WTC11 (cell line): ENCODE measurements around the gene NEK2. TPM values are rescaled to one million over a fixed set of nuclear protein-coding genes. Genes with fewer than 3 reads are reported as not detected.

Experiments
- ATAC-seq: fragments of 200-7000 bp; cut with Tn5 transposase; 2 replicates; pipeline ENCODE4 v1.10.0; 2021; ENCODE audit warnings: mild to moderate bottlenecking, moderate library complexity
- CTCF ChIA-PET: fragments of 300-600 bp; sonication (Branson Sonifier 250); formaldehyde crosslinking; loops from one replicate; lab custom pipeline; 2021; ENCODE audit warnings: antibody characterized with exemption; lab: Charles Lee
- POLR2A ChIA-PET: fragments of 350-600 bp; sonication (Branson Sonifier 250); formaldehyde crosslinking; loops from one replicate; lab custom pipeline; 2021; ENCODE audit warnings: antibody characterized with exemption; lab: Charles Lee
- DNase-seq: peaks from one replicate; pipeline ENCODE4 v3.0.0; 2021; ENCODE audit warnings: low spot score
- H3K27ac Mint-ChIP-seq: 2 replicates; pipeline ENCODE4 v1.8.0; 2021; ENCODE audit warnings: mixed read lengths
- H3K27me3 Mint-ChIP-seq: 2 replicates; pipeline ENCODE4 v1.8.0; 2021; ENCODE audit warnings: low read depth, mild to moderate bottlenecking, moderate library complexity, mixed read lengths
- H3K36me3 Mint-ChIP-seq: 2 replicates; pipeline ENCODE4 v1.8.0; 2021; ENCODE audit warnings: mixed read lengths
- H3K4me1 Mint-ChIP-seq: 2 replicates; pipeline ENCODE4 v1.8.0; 2022; ENCODE audit warnings: mixed read lengths
- H3K4me3 Mint-ChIP-seq: 2 replicates; pipeline ENCODE4 v1.8.0; 2021; ENCODE audit warnings: mild to moderate bottlenecking, moderate library complexity, mixed read lengths
- H3K9me3 Mint-ChIP-seq: 2 replicates; pipeline ENCODE4 v1.8.0; 2021; ENCODE audit warnings: mixed read lengths
- ESRRA ChIP-seq: sonication (generic); formaldehyde crosslinking; IDR thresholded peaks from 2 replicates; pipeline ENCODE4 v1.8.1; 2022; ENCODE audit warnings: mild to moderate bottlenecking, missing genetic modification reagents, borderline replicate concordance
- ETV6 ChIP-seq: sonication (generic); formaldehyde crosslinking; IDR thresholded peaks from 2 replicates; pipeline ENCODE4 v1.8.1; 2022; ENCODE audit warnings: mild to moderate bottlenecking, missing genetic modification reagents
- FOXJ3 ChIP-seq: sonication (generic); formaldehyde crosslinking; IDR thresholded peaks from 2 replicates; pipeline ENCODE4 v1.9.0; 2021; ENCODE audit warnings: missing genetic modification reagents, mild to moderate bottlenecking, borderline replicate concordance
- FOXK1 ChIP-seq: sonication (generic); formaldehyde crosslinking; IDR thresholded peaks from 2 replicates; pipeline ENCODE4 v1.8.0; 2022; ENCODE audit warnings: mild to moderate bottlenecking, moderate library complexity, missing genetic modification reagents
- HMGA2 ChIP-seq: fragments of 250-450 bp; sonication (Bioruptor Pico); IDR thresholded peaks from 2 replicates; pipeline ENCODE4 v1.4.0; 2021; ENCODE audit warnings: mild to moderate bottlenecking, moderate library complexity
- JAZF1 ChIP-seq: fragments of 250-450 bp; sonication (Bioruptor Pico); IDR thresholded peaks from 2 replicates; pipeline ENCODE4 v1.9.0; 2021; ENCODE audit warnings: moderate library complexity, mild to moderate bottlenecking, inconsistent platforms
- KAT7 ChIP-seq: sonication (generic); formaldehyde crosslinking; IDR thresholded peaks from 2 replicates; pipeline ENCODE4 v1.8.1; 2023; ENCODE audit warnings: missing genetic modification reagents, mild to moderate bottlenecking, borderline replicate concordance
- NR1H2 ChIP-seq: sonication (generic); formaldehyde crosslinking; IDR thresholded peaks from 2 replicates; pipeline ENCODE4 v1.9.0; 2021; ENCODE audit warnings: mild to moderate bottlenecking, moderate library complexity, missing genetic modification reagents
- NR3C1 ChIP-seq: sonication (generic); formaldehyde crosslinking; conservative IDR thresholded peaks from 2 replicates; pipeline ENCODE4 v1.8.1; 2023; ENCODE audit warnings: low read depth, mild to moderate bottlenecking, missing genetic modification reagents
- SMAD3 ChIP-seq: sonication (generic); formaldehyde crosslinking; IDR thresholded peaks from 2 replicates; pipeline ENCODE4 v1.8.0; 2022; ENCODE audit warnings: missing genetic modification reagents, mild to moderate bottlenecking, borderline replicate concordance
- SOX15 ChIP-seq: fragments of 250-450 bp; sonication (Bioruptor Pico); IDR thresholded peaks from 2 replicates; pipeline ENCODE4 v1.9.0; 2021; ENCODE audit warnings: mild to moderate bottlenecking
- TCF7 ChIP-seq: sonication (generic); formaldehyde crosslinking; IDR thresholded peaks from 2 replicates; pipeline ENCODE4 v1.8.0; 2022; ENCODE audit warnings: mild to moderate bottlenecking, low read depth, missing genetic modification reagents, moderate library complexity
- TEAD1 ChIP-seq: sonication (generic); formaldehyde crosslinking; IDR thresholded peaks from 2 replicates; pipeline ENCODE4 v1.8.0; 2022; ENCODE audit warnings: mild to moderate bottlenecking, missing genetic modification reagents
- TP53 ChIP-seq: sonication (generic); formaldehyde crosslinking; IDR thresholded peaks from 2 replicates; pipeline ENCODE4 v1.8.1; 2023; ENCODE audit warnings: mild to moderate bottlenecking, missing genetic modification reagents
- ZNF121 ChIP-seq: sonication (generic); formaldehyde crosslinking; IDR thresholded peaks from 2 replicates; pipeline ENCODE4 v1.8.0; 2023; ENCODE audit warnings: missing genetic modification reagents
- ZNF219 ChIP-seq: sonication (generic); formaldehyde crosslinking; IDR thresholded peaks from 2 replicates; pipeline ENCODE4 v1.8.0; 2023; ENCODE audit warnings: missing genetic modification reagents, mild to moderate bottlenecking, borderline replicate concordance
- ZNF263 ChIP-seq: sonication (generic); formaldehyde crosslinking; IDR thresholded peaks from 2 replicates; pipeline ENCODE4 v1.8.1; 2022; ENCODE audit warnings: low read depth, mild to moderate bottlenecking, moderate library complexity, missing genetic modification reagents
- ZNF317 ChIP-seq: sonication (generic); formaldehyde crosslinking; IDR thresholded peaks from 2 replicates; pipeline ENCODE4 v1.8.1; 2023; ENCODE audit warnings: low read depth, mild to moderate bottlenecking, moderate library complexity, missing genetic modification reagents, borderline replicate concordance
- total RNA-seq: library from RNA; stranded (reverse); gene quantifications from 3 replicates; pipeline ENCODE4 v1.2.3, GENCODE V29; 2021
- TF ChIP-seq, protein P1 (sequence below): sonication (generic); formaldehyde crosslinking; IDR thresholded peaks from 2 replicates; pipeline ENCODE4 v1.8.1; 2023; ENCODE audit warnings: mild to moderate bottlenecking, missing genetic modification reagents, moderate library complexity
- TF ChIP-seq, protein P2 (sequence below): sonication (generic); formaldehyde crosslinking; IDR thresholded peaks from 2 replicates; pipeline ENCODE4 v1.8.1; 2022; ENCODE audit warnings: low read depth, missing genetic modification reagents, borderline replicate concordance
- TF ChIP-seq, protein P3 (sequence below): sonication (generic); formaldehyde crosslinking; IDR thresholded peaks from 2 replicates; pipeline ENCODE4 v1.8.0; 2022; ENCODE audit warnings: mild to moderate bottlenecking, missing genetic modification reagents
- TF ChIP-seq, protein P4 (sequence below): sonication (generic); formaldehyde crosslinking; IDR thresholded peaks from 2 replicates; pipeline ENCODE4 v1.8.1; 2023; ENCODE audit warnings: mild to moderate bottlenecking, missing genetic modification reagents, borderline replicate concordance

Gene NEK2
- total RNA-seq, 1 experiment from 2014 or later = 23.5 TPM

DNA sequence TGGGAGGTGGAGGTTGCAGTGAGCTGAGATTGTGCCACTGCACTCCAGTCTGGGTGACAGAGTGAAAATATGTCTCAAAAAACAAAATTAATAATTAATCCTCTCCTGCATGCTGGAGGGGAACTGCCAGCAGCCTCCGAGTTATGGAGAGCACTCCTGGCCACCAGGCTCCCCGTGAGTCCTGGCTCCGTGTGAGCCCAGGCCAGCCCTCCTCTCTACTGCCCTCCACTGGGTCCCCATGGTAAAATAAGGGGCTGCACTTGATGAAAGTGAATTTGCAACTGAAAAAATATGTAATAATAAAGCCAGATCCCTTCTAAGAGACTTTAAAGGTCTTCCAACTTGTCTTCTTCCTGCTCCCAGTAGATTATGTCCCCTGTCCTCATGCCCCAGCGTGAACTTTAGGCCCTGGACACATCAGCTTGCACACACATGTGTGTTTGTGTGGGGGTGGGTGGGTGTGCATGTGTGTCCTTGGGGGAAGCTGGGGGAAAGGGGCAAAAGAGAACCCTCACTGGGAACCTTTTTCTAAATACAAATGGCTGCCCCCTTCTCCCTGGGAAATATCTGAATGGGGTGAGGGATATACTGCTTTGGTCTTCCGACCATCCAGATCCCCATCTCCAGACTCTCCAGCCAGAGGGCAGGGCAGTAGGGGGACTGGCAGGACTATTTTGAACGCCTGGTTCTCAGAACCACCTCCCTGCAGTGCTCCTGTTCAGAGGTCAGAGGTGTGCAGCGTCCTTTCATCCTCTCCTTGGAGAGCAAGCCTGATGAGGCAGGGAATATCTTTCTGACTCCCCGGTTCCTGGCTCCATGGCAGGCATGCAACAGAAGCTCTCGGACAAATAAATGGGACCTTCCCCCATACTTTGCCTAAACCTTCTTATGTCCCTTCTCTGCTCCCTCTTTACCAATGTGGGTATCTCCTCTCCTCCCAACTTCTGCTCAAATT, 26.2 kb downstream of the NEK2 start (continued):
- TF ChIP-seq, protein P1, sequence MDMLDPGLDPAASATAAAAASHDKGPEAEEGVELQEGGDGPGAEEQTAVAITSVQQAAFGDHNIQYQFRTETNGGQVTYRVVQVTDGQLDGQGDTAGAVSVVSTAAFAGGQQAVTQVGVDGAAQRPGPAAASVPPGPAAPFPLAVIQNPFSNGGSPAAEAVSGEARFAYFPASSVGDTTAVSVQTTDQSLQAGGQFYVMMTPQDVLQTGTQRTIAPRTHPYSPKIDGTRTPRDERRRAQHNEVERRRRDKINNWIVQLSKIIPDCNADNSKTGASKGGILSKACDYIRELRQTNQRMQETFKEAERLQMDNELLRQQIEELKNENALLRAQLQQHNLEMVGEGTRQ (CRISPR knock-in tag) = no peak
- no peak for TF ChIP-seq NR1H2 (CRISPR knock-in tag)
- no peak for TF ChIP-seq ETV6 (CRISPR knock-in tag)
- TF ChIP-seq HMGA2 (CRISPR knock-in tag) = no peak

DNA sequence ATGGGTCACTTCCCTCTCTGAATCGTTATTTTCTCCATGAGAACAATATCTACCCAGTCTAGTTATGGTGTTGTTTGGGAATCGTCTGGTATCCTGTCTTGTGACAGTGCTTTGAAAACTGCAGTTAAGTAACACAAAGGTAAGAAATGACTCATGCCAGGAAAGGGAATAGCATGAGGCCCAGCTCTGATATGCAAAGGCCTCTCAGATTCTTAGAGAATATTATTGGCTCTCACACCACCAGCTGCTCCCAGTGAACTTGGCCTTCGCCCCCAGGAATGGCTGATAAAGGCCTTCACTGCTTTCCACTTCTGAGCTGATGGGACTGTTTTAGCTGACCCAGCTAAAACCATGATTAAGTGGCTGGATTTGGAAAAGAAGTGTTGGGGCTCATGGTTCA, 27.1 kb downstream of the NEK2 start:
- ATAC-seq (no peak), DNase-seq (no peak)
- TF ChIP-seq TEAD1 (CRISPR knock-in tag) = no peak
- ChIA-PET POLR2A (no interaction called here), CTCF (interaction anchor here (0.9 kb wide), 1 partner anchor 37 kb away, joined by 3 read pairs; no protein-coding TSS in a partner anchor)
- no peaks in the 10 kb centered on the region for H3K27me3 Mint-ChIP-seq
- no peaks in the 10 kb centered on the region for H3K9me3 Mint-ChIP-seq
- no peak overlapping the region for H3K4me3 Mint-ChIP-seq
- peaks cover 8% of the 10 kb centered on the region for H3K4me1 Mint-ChIP-seq
- H3K36me3 Mint-ChIP-seq = no peaks in the 10 kb centered on the region
- H3K27ac Mint-ChIP-seq = no peak overlapping the region

DNA sequence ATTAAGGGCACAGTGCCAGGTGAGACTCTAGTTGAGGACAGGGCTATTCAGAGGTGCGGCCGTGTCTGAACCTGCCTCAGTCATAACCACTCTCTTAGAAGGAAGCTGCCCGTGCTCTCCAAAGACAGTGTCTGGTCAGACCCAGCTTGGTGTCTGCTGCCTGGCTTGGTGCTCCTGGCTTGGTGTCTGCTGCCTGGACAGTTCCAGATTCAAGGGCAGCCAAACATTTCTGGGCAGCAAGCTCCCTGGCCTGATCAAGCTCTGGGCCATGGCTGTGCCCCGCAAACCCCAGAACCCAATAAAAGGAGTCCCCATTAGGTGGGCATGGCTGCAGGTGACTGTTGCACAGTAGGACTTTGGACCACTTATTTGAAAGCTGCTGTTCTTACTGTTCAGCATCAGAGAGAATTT, 27.7 kb downstream of the NEK2 start:
- H3K4me3 Mint-ChIP-seq = no peak overlapping the region
- H3K36me3 Mint-ChIP-seq = no peaks in the 10 kb centered on the region
- no peaks in the 10 kb centered on the region for H3K9me3 Mint-ChIP-seq
- ATAC-seq = no peak
- H3K27me3 Mint-ChIP-seq = no peaks in the 10 kb centered on the region
- ChIA-PET CTCF (interaction anchor here (1.6 kb wide), 1 partner anchor 126 kb away, joined by 3 read pairs; no protein-coding TSS in a partner anchor), POLR2A (no interaction called here)
- peaks cover 8% of the 10 kb centered on the region for H3K4me1 Mint-ChIP-seq
- no peak overlapping the region for H3K27ac Mint-ChIP-seq
- no peak for DNase-seq
- TF ChIP-seq TP53 (CRISPR knock-in tag) = no peak
- no peak for TF ChIP-seq SOX15
- no peak for TF ChIP-seq NR3C1 (CRISPR knock-in tag)
- no peak for TF ChIP-seq SMAD3 (CRISPR knock-in tag)
- TF ChIP-seq, protein P2, sequence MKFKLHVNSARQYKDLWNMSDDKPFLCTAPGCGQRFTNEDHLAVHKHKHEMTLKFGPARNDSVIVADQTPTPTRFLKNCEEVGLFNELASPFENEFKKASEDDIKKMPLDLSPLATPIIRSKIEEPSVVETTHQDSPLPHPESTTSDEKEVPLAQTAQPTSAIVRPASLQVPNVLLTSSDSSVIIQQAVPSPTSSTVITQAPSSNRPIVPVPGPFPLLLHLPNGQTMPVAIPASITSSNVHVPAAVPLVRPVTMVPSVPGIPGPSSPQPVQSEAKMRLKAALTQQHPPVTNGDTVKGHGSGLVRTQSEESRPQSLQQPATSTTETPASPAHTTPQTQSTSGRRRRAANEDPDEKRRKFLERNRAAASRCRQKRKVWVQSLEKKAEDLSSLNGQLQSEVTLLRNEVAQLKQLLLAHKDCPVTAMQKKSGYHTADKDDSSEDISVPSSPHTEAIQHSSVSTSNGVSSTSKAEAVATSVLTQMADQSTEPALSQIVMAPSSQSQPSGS (CRISPR knock-in tag) = no peak
- TF ChIP-seq KAT7 = no peak
- TF ChIP-seq ZNF121 (CRISPR knock-in tag) = no peak
- no peak for TF ChIP-seq ZNF219 (CRISPR knock-in tag)
- no peak for TF ChIP-seq FOXJ3 (CRISPR knock-in tag)
- no peak for TF ChIP-seq ESRRA (CRISPR knock-in tag)
- TF ChIP-seq, protein P3, sequence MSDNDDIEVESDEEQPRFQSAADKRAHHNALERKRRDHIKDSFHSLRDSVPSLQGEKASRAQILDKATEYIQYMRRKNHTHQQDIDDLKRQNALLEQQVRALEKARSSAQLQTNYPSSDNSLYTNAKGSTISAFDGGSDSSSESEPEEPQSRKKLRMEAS = no peak
- TF ChIP-seq, protein P4, sequence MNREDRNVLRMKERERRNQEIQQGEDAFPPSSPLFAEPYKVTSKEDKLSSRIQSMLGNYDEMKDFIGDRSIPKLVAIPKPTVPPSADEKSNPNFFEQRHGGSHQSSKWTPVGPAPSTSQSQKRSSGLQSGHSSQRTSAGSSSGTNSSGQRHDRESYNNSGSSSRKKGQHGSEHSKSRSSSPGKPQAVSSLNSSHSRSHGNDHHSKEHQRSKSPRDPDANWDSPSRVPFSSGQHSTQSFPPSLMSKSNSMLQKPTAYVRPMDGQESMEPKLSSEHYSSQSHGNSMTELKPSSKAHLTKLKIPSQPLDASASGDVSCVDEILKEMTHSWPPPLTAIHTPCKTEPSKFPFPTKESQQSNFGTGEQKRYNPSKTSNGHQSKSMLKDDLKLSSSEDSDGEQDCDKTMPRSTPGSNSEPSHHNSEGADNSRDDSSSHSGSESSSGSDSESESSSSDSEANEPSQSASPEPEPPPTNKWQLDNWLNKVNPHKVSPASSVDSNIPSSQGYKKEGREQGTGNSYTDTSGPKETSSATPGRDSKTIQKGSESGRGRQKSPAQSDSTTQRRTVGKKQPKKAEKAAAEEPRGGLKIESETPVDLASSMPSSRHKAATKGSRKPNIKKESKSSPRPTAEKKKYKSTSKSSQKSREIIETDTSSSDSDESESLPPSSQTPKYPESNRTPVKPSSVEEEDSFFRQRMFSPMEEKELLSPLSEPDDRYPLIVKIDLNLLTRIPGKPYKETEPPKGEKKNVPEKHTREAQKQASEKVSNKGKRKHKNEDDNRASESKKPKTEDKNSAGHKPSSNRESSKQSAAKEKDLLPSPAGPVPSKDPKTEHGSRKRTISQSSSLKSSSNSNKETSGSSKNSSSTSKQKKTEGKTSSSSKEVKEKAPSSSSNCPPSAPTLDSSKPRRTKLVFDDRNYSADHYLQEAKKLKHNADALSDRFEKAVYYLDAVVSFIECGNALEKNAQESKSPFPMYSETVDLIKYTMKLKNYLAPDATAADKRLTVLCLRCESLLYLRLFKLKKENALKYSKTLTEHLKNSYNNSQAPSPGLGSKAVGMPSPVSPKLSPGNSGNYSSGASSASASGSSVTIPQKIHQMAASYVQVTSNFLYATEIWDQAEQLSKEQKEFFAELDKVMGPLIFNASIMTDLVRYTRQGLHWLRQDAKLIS (CRISPR knock-in tag) = no peak
- TF ChIP-seq FOXK1 = no peak
- no peak for TF ChIP-seq TCF7 (CRISPR knock-in tag)
- no peak for TF ChIP-seq JAZF1
- TF ChIP-seq ZNF263 (CRISPR knock-in tag) = no peak
- no peak for TF ChIP-seq ZNF317 (CRISPR knock-in tag)
